ENCODE measurements around the gene CAND1. TPM values are rescaled to one million over a fixed set of nuclear protein-coding genes. Genes with fewer than 3 reads are reported as not detected.

CAND1 gene
- total and polyA plus RNA-seq, 2 donors from 2014 or later, result 28.8 to 104 TPM

DNA sequence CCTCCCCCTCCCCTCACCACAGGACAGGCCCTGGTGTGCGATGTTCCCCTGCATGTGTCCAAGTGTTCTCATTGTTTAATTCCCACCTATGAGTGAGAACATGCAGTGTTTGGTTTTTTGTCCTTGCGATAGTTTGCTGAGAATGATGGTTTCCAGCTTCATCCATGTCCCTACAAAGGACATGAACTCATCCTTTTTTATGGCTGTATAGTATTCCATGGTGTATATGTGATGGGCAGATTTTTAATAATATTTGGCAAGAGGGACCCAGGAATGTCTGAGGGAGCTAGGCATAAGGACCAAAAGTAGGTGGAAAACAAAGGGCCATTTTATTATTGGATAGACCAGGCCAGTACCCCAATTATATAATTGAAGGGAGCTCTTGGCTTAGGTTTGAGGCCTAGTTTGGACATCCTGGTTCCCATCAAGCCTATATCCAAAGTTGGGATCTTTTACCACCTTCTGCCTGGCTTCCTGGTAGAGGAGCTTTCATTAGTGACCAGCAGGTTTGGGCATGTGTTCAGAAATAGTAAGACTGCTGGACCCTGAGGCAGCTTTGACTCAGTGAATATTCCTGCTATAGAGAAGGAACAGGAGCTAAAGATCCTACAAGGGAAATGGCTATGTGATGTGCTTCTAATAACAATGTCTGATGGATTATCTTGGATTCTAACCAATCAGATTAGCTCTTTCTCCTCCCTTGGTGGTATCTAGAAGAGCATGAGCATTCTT is 76.0 kb downstream of the CAND1 start:
- no peak overlapping the region for H3K27ac ChIP-seq (ENCODE audit: low read depth in 2 of 2, low read length in 2 of 2)
- no peaks in the 10 kb centered on the region for H3K27me3 ChIP-seq (ENCODE audit: control insufficient read depth, insufficient read depth, low read length)
- FAIRE-seq, result no peak
- TF ChIP-seq, protein P1, sequence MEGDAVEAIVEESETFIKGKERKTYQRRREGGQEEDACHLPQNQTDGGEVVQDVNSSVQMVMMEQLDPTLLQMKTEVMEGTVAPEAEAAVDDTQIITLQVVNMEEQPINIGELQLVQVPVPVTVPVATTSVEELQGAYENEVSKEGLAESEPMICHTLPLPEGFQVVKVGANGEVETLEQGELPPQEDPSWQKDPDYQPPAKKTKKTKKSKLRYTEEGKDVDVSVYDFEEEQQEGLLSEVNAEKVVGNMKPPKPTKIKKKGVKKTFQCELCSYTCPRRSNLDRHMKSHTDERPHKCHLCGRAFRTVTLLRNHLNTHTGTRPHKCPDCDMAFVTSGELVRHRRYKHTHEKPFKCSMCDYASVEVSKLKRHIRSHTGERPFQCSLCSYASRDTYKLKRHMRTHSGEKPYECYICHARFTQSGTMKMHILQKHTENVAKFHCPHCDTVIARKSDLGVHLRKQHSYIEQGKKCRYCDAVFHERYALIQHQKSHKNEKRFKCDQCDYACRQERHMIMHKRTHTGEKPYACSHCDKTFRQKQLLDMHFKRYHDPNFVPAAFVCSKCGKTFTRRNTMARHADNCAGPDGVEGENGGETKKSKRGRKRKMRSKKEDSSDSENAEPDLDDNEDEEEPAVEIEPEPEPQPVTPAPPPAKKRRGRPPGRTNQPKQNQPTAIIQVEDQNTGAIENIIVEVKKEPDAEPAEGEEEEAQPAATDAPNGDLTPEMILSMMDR (IDR thresholded peaks at IDR 0.05; ENCODE audit: borderline replicate concordance, extremely low read depth, insufficient read depth), result no peak
- H3K9ac ChIP-seq (ENCODE audit: low read length in 3 of 3), result no peak overlapping the region
- no peaks in the 10 kb centered on the region for H3K9me3 ChIP-seq (ENCODE audit: control insufficient read depth in 2 of 3, insufficient read depth in 1 of 3, low read length in 3 of 3)
- H3K4me1 ChIP-seq (ENCODE audit: control insufficient read depth in 2 of 3, insufficient read depth in 2 of 3, low read depth in 1 of 3, low read length in 3 of 3), result no peaks in the 10 kb centered on the region
- intact Hi-C loops (cut with DNase I), result no loop called here
- no peak for DNase-seq
- H3K36me3 ChIP-seq (ENCODE audit: control insufficient read depth in 2 of 3, insufficient read depth in 3 of 3, low read length in 3 of 3), result no peaks in the 10 kb centered on the region
- no peak overlapping the region for H3K4me3 ChIP-seq (ENCODE audit: low read length in 3 of 3)

DNA sequence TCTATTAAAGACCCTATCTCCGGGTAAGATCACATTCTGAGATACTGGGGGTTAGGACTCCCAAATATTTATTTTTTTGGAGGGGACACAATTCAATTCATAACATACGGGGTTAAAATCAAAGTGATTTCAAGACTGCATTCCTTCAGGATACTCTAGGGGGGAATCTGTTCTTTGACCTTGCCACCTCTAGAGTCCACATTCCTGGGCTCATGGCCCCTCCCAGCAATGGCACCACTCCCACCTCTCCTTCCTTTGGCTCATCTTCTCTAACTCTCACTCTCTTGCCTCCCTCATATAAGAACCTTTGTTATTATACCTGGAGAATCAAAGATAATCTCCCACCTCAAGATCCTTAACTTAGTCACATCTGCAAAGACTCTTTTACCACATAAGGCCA is 79.5 kb downstream of the CAND1 start:
- H3K4me1 ChIP-seq (ENCODE audit: control insufficient read depth in 2 of 3, insufficient read depth in 2 of 3, low read depth in 1 of 3, low read length in 3 of 3), result no peaks in the 10 kb centered on the region
- FAIRE-seq (no peak), DNase-seq (no peak)
- no peaks in the 10 kb centered on the region for H3K9me3 ChIP-seq (ENCODE audit: control insufficient read depth in 2 of 3, insufficient read depth in 1 of 3, low read length in 3 of 3)
- H3K36me3 ChIP-seq (ENCODE audit: control insufficient read depth in 2 of 3, insufficient read depth in 3 of 3, low read length in 3 of 3), result no peaks in the 10 kb centered on the region
- intact Hi-C loops (cut with DNase I), result no loop called here
- H3K27ac ChIP-seq (ENCODE audit: low read depth in 2 of 2, low read length in 2 of 2), result no peak overlapping the region
- no peak overlapping the region for H3K9ac ChIP-seq (ENCODE audit: low read length in 3 of 3)
- H3K4me3 ChIP-seq (ENCODE audit: low read length in 3 of 3), result no peak overlapping the region
- TF ChIP-seq, protein P1 (IDR thresholded peaks at IDR 0.05; ENCODE audit: borderline replicate concordance, extremely low read depth, insufficient read depth), result no peak
- no peaks in the 10 kb centered on the region for H3K27me3 ChIP-seq (ENCODE audit: control insufficient read depth, insufficient read depth, low read length)

DNA sequence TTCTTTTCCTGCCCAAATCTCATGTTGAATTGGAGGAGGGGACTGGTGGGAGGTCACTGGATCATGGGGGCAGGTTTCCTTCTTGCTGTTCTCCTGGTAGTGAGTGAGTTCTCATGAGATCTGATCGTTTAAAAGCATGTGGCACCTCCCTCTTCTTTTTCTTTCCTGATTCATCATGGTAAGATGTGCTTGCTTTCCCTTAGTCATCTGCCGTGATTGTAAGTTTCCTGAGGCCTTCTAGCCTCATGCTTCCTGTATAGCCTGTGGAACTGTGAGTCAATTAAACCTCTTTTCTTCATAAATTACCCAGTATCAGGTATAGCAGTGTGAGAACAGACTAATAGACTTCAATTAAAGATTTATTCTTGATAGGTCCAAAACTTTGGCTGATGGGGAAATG is 83.5 kb downstream of the CAND1 start:
- Histone ChIP-seq H3K36me3 (ENCODE audit: control insufficient read depth in 2 of 3, insufficient read depth in 3 of 3, low read length in 3 of 3) (no peaks in the 10 kb centered on the region), H3K4me3 (ENCODE audit: low read length in 3 of 3) (no peak overlapping the region), H3K9ac (ENCODE audit: low read length in 3 of 3) (no peak overlapping the region), H3K27ac (ENCODE audit: low read depth in 2 of 2, low read length in 2 of 2) (no peak overlapping the region), H3K9me3 (ENCODE audit: control insufficient read depth in 2 of 3, insufficient read depth in 1 of 3, low read length in 3 of 3) (no peaks in the 10 kb centered on the region), H3K27me3 (ENCODE audit: control insufficient read depth, insufficient read depth, low read length) (no peaks in the 10 kb centered on the region), H3K4me1 (ENCODE audit: control insufficient read depth in 2 of 3, insufficient read depth in 2 of 3, low read depth in 1 of 3, low read length in 3 of 3) (peaks cover 0 to 4% (median 0%) of the 10 kb centered on the region in 3 donors)
- FAIRE-seq (no peak), DNase-seq (no peak)
- TF ChIP-seq, protein P1 (IDR thresholded peaks at IDR 0.05; ENCODE audit: borderline replicate concordance, extremely low read depth, insufficient read depth), result no peak
- intact Hi-C loops (cut with DNase I), result no loop called here
